Endodermal cell (in vitro differentiated cells): ENCODE results near the gene USP2. TPM values are rescaled to one million over a fixed set of nuclear protein-coding genes. Genes with fewer than 3 reads are reported as not detected.

Experiments
- DNase-seq: peaks from one replicate; pipeline ENCODE4 v3.0.0-alpha.2; 2017
- H3K27ac ChIP-seq: 2 replicates; pipeline ENCODE4 v1.5.1; 2013; ENCODE audit warnings: mild to moderate bottlenecking, low read depth, low read length, moderate library complexity
- H3K27me3 ChIP-seq: 2 replicates; pipeline ENCODE4 v1.6.1; 2013; ENCODE audit warnings: mild to moderate bottlenecking, low read length, moderate library complexity; ENCODE audit not compliant: insufficient read depth, control insufficient read depth, poor library complexity, severe bottlenecking
- H3K36me3 ChIP-seq: 2 replicates; pipeline ENCODE4 v1.7.0; 2013; ENCODE audit warnings: mild to moderate bottlenecking, low read length, moderate library complexity; ENCODE audit not compliant: control insufficient read depth, insufficient read depth
- H3K4me1 ChIP-seq: one replicate; pipeline ENCODE4 v1.7.0; 2013; ENCODE audit warnings: low read length; ENCODE audit not compliant: control insufficient read depth, insufficient read depth
- H3K4me3 ChIP-seq: 2 replicates; pipeline ENCODE4 v1.5.1; 2013; ENCODE audit warnings: mild to moderate bottlenecking, low read length, moderate library complexity
- H3K9ac ChIP-seq: 2 replicates; pipeline ENCODE4 v1.6.1; 2013; ENCODE audit warnings: mild to moderate bottlenecking, low read length, moderate library complexity; ENCODE audit not compliant: poor library complexity, severe bottlenecking; ENCODE audit errors: extremely low read depth
- H3K9me3 ChIP-seq: 2 replicates; pipeline ENCODE4 v1.6.1; 2013; ENCODE audit warnings: mild to moderate bottlenecking, low read length, moderate library complexity; ENCODE audit not compliant: control insufficient read depth
- H3K27ac Mint-ChIP-seq: 2 replicates; pipeline ENCODE4 v1.8.0; 2020; ENCODE audit warnings: mixed read lengths
- H3K27me3 Mint-ChIP-seq: 2 replicates; pipeline ENCODE4 v1.8.0; 2021; ENCODE audit warnings: mild to moderate bottlenecking, mixed read lengths; ENCODE audit not compliant: insufficient read depth
- H3K36me3 Mint-ChIP-seq: 2 replicates; pipeline ENCODE4 v1.8.0; 2020; ENCODE audit warnings: low read depth, mixed read lengths
- H3K4me1 Mint-ChIP-seq: 2 replicates; pipeline ENCODE4 v1.8.0; 2020; ENCODE audit warnings: mixed read lengths
- H3K4me3 Mint-ChIP-seq: 2 replicates; pipeline ENCODE4 v1.8.0; 2020; ENCODE audit warnings: mild to moderate bottlenecking, moderate library complexity, mixed read lengths
- H3K9me3 Mint-ChIP-seq: 2 replicates; pipeline ENCODE4 v1.8.0; 2020; ENCODE audit warnings: mild to moderate bottlenecking, mixed read lengths
- CTCF ChIP-seq: fragments of 200-600 bp; sonication (generic); conservative IDR thresholded peaks from 2 replicates; pipeline ENCODE4 v1.5.0; 2021; ENCODE audit warnings: antibody characterized with exemption, mild to moderate bottlenecking
- WGBS, 2 experiments: methylation state at CpG; one replicate each; pipeline versions ENCODE4 v1.1.5 to v1.1.7; 2013; ENCODE audit warnings: missing lambda C conversion rate in 2 of 2, mixed read lengths in 1 of 2; ENCODE audit not compliant: insufficient coverage in 1 of 2, insufficient read length in 1 of 2; 5-methylcytosine and 5-hydroxymethylcytosine counted together
- total RNA-seq, 2 donors: library from RNA; stranded (reverse); fragmentation: NEBNext Ultra II Directional in 1 of 2; extraction: Animal tissue kit (Norgen Biotek cat#: 25700) in 1 of 2; gene quantifications; 2 replicates in 1 of 2; 3 replicates in 1 of 2; pipeline ENCODE4 v1.2.1, GENCODE V29; 2021

Gene USP2
- total RNA-seq, 2 donors from 2014 or later, result 17.8 to 21.1 TPM

DNA sequence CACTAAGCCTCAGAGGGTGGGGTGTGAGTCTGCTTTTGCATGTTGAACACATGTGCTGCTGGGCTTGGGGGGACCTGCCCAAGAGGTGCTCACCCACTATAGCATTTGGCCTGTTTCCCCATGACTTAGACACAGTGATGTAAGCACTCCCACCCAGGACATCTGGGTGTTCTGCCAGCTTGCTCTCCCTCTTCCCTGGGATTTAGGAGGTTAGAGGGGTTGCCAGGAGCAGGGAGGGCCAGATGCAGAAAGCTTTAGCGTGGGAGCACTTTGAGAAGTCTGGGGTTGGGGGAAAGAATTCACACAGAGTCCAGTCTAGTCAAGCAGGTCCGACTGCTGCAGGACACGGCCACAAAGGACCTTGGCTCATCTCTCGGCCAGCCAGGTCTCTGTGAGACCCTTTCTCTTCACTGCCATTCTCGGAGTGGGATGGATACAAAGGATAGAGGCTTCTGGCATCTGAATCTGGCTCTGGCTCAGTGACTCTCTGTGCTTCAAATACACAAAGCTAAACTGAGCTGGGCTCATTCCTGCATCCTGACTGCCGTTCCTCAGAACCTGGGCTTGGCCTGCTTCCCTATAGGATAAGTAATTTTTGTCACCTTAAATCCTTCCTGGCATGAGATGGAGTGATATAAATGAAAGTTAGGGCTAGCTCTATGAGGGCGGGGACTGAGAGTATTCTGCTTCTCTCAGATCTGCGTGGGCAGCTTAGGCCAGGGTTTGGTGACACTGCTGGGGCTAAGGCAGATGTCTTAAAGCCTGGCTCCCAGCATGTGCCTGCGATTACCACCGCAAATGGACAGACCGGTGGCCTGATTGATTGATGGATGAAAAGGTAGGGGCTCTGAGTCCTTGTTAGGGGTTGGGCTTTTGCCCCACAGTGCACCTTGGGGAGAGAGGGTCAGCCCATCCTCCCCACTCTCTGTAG lies 14.5 kb downstream of the USP2 start:
- no peak overlapping the region for H3K27ac ChIP-seq
- peaks cover 36% of the 10 kb centered on the region for H3K36me3 ChIP-seq
- H3K4me3 ChIP-seq, result no peak overlapping the region
- peaks cover 20% of the 10 kb centered on the region for H3K4me1 ChIP-seq
- peaks cover 14% of the 10 kb centered on the region for H3K27me3 ChIP-seq
- H3K36me3 Mint-ChIP-seq, result peaks cover 33% of the 10 kb centered on the region
- no peak overlapping the region for H3K9ac ChIP-seq
- peaks cover 42% of the 10 kb centered on the region for H3K27me3 Mint-ChIP-seq
- peaks cover 48% of the 10 kb centered on the region for H3K4me1 Mint-ChIP-seq
- no peaks in the 10 kb centered on the region for H3K9me3 Mint-ChIP-seq
- H3K27ac Mint-ChIP-seq, result no peak overlapping the region
- TF ChIP-seq CTCF, result no peak
- H3K9me3 ChIP-seq, result no peaks in the 10 kb centered on the region
- no peak overlapping the region for H3K4me3 Mint-ChIP-seq
- 89 to 90% methylated on average over 9 to 11 of the region's 11 CpGs for WGBS, 2 experiments
- DNase-seq, result peak; percentile 38

GRCh38 chr11:119365071-119365591 lies 16.4 kb downstream of the USP2 start:
- no peaks in the 10 kb centered on the region for H3K9me3 ChIP-seq
- Mint-ChIP-seq H3K27ac (no peak overlapping the region), H3K9me3 (no peaks in the 10 kb centered on the region), H3K4me3 (no peak overlapping the region), H3K27me3 (peaks cover 42% of the 10 kb centered on the region), H3K4me1 (peaks cover 43% of the 10 kb centered on the region), H3K36me3 (peaks cover 20% of the 10 kb centered on the region)
- DNase-seq, result peak; percentile 35
- WGBS, 2 experiments, result 90 to 100% methylated on average over 1 to 6 of the region's 6 CpGs
- peaks cover 14% of the 10 kb centered on the region for H3K27me3 ChIP-seq
- no peak overlapping the region for H3K27ac ChIP-seq
- TF ChIP-seq CTCF, result no peak
- H3K36me3 ChIP-seq, result peaks cover 28% of the 10 kb centered on the region
- peaks cover 35% of the 10 kb centered on the region for H3K4me1 ChIP-seq
- H3K9ac ChIP-seq, result no peak overlapping the region
- no peak overlapping the region for H3K4me3 ChIP-seq

- no peak overlapping the region for H3K27ac Mint-ChIP-seq
- H3K4me1 Mint-ChIP-seq, result peaks cover 36% of the 10 kb centered on the region
- Histone ChIP-seq H3K4me1 (peaks cover 35% of the 10 kb centered on the region), H3K4me3 (no peak overlapping the region), H3K27me3 (peaks cover 14% of the 10 kb centered on the region), H3K9ac (no peak overlapping the region), H3K36me3 (peaks cover 31% of the 10 kb centered on the region), H3K27ac (no peak overlapping the region), H3K9me3 (no peaks in the 10 kb centered on the region)
- TF ChIP-seq CTCF, result no peak
- H3K27me3 Mint-ChIP-seq, result peaks cover 43% of the 10 kb centered on the region
- no peaks in the 10 kb centered on the region for H3K9me3 Mint-ChIP-seq
- H3K36me3 Mint-ChIP-seq, result peaks cover 28% of the 10 kb centered on the region
- DNase-seq, result peak; percentile 86
- peak overlapping the region; percentile 40 for H3K4me3 Mint-ChIP-seq
- 11 to 14% methylated on average over 24 to 88 of the region's 88 CpGs for WGBS, 2 experiments
Measured at GRCh38 chr11:119363851-119364590, 17.5 kb downstream of the USP2 start.
